GM12878 (cell line): ENCODE results near the gene SLC9A3. TPM values are rescaled to one million over a fixed set of nuclear protein-coding genes. Genes with fewer than 3 reads are reported as not detected.

Source experiments
- EP300 ChIP-seq, 2 experiments: fragments of 150-350 bp in 1 of 2; IDR thresholded peaks; 2 replicates each; pipeline ENCODE4 v1.6.1; 2011 to 2012; ENCODE audit warnings: low read depth in 2 of 2, low read length in 2 of 2, borderline replicate concordance in 1 of 2, improper control_type of control experiment in 1 of 2, inconsistent platforms in 1 of 2; ENCODE audit not compliant: control insufficient read depth in 1 of 2
- ESRRA ChIP-seq: IDR thresholded peaks from 2 replicates; pipeline ENCODE4 v1.6.1; 2012; ENCODE audit warnings: mild to moderate bottlenecking, low read length, improper control_type of control experiment
- IRF3 ChIP-seq: fragments of 450-650 bp; IDR thresholded peaks from 2 replicates; pipeline ENCODE4 v1.6.1; 2014; ENCODE audit warnings: mild to moderate bottlenecking
- IRF5 ChIP-seq: fragments of 450-650 bp; IDR thresholded peaks from 2 replicates; pipeline ENCODE4 v1.6.1; 2017; ENCODE audit warnings: borderline replicate concordance
- NR2C2 ChIP-seq: IDR thresholded peaks from 2 replicates; pipeline ENCODE4 v1.6.1; 2011; ENCODE audit warnings: borderline replicate concordance, low read depth; ENCODE audit not compliant: control insufficient read depth, insufficient read length
- RELB ChIP-seq: fragments of 450-650 bp; IDR thresholded peaks from 2 replicates; pipeline ENCODE4 v1.6.1; 2017; ENCODE audit warnings: low read depth, mild to moderate bottlenecking, moderate library complexity
- SPI1 ChIP-seq: IDR thresholded peaks from 2 replicates; pipeline ENCODE4 v1.6.1; 2011; ENCODE audit warnings: low read depth, mild to moderate bottlenecking, low read length, moderate library complexity, borderline replicate concordance; ENCODE audit not compliant: insufficient read depth
- TAF1 ChIP-seq: IDR thresholded peaks from 2 replicates; pipeline ENCODE4 v1.6.1; 2011; ENCODE audit warnings: mild to moderate bottlenecking, low read depth, low read length, borderline replicate concordance
- ZNF622 ChIP-seq: fragments of 450-650 bp; IDR thresholded peaks from 2 replicates; pipeline ENCODE4 v1.6.1; 2017; ENCODE audit warnings: mild to moderate bottlenecking, inconsistent platforms
- polyA plus RNA-seq, 11 experiments: library from polyadenylated mRNA; depleted of rRNA in 4 of 11; unstranded in 6 of 11; stranded (reverse) in 5 of 11; fragments of >200 nt; fragmentation: Nextera tagmentation in 4 of 11; fragmentation: Illumina TruSeq in 1 of 11; extraction: Ambion mirVana in 4 of 11; extraction: Trizol in 1 of 11; gene quantifications; 1 replicate in 1 of 11; 2 replicates in 10 of 11; pipeline versions ENCODE4 v1.2.1 to v1.2.3, GENCODE V29; 2011 to 2016; ENCODE audit warnings: inconsistent platforms in 2 of 11, missing spikeins in 2 of 11, low read depth in 1 of 11
- total RNA-seq, 4 experiments: library from RNA; depleted of rRNA in 3 of 4; stranded (reverse); fragments of >200 nt in 3 of 4; fragmentation: Illumina TruSeq in 1 of 4; extraction: Trizol in 1 of 4; gene quantifications; 2 replicates each; pipeline versions ENCODE4 v1.2.1 to v1.2.3, GENCODE V29; 2013 to 2021

SLC9A3 gene
- total and polyA plus RNA-seq, 10 of the 15 experiments (the other 5 are each of a cell fraction or from before 2014, with no cell fraction given), result 0.04 to 5.2 (median 2.3) TPM; not detected in 1

- no peak for TF ChIP-seq IRF5
- no peak for TF ChIP-seq ZNF622
- no peak for TF ChIP-seq NR2C2
- TF ChIP-seq RELB, result no peak
- TF ChIP-seq SPI1, result no peak
- TF ChIP-seq EP300 (IDR thresholded peaks at IDR 0.05; ENCODE audit: borderline replicate concordance in 1 of 2, control insufficient read depth in 1 of 2, low read depth in 2 of 2, low read length in 2 of 2), result no peak
- TF ChIP-seq ESRRA, result no peak
- TF ChIP-seq TAF1, result no peak
- TF ChIP-seq IRF3, result no peak
These were observed 76.7 kb downstream of the SLC9A3 start (continued) for GRCh38 chr5:447501-447900.
